GM18520 (cell line): ENCODE results near the gene LINGO3.
A peak's percentile ranks its signal among the peaks of the same experiment; 100 is the strongest.

Experiments
- ATAC-seq: cut with Tn5 transposase; IDR thresholded peaks from one replicate; pipeline ENCODE4 v1.9.1; 2021; ENCODE audit not compliant: unreplicated experiment

LINGO3 gene

DNA sequence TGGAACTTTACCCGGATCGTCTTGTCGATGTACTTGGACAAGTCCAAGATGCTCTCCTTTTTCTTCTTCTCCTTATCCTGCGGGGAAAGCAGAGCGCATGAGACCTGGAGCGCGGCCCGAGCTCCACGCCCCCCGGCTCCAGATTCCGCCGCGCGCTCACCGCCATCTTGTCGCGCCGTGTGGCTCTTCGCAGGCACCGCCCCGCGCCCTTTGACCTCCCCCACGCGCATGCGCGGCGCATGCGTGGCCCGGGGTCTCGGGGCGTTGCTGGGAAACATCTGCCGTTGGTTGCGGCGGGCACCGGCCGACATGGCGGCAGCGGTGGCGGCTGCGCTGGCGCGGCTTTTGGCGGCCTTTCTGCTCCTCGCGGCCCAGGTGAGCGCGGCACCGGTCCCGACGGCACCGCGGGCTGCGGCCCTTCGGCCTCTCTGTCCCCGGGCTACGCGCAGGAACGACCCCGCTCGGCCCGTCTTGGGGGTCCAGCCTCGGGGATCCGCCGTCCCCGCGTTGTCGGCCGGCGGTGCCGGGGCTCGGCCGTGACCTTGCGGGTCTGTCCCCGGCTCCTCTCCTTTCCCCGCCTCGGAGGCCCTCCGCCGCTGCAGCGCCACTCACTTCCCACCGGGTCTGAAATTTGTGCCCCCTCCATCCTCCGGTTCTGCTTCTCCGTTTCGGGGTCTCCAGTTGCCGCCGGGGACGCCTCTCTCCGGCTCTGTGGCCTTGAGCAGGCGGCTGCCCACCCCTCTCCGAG is 20.6 kb upstream of the LINGO3 start, which contains the start of the genes LSM7 and SPPL2B:
Gene LSM7, minus strand, starts transcription at position 186 of the 748 bp plus-strand sequence. Its CDS starts 20 bp downstream, at position 166.
Gene SPPL2B, plus strand, starts transcription at position 284 of the 748 bp plus-strand sequence. Its CDS starts 26 bp downstream, at position 310.
- ATAC-seq = peak; percentile 68

DNA sequence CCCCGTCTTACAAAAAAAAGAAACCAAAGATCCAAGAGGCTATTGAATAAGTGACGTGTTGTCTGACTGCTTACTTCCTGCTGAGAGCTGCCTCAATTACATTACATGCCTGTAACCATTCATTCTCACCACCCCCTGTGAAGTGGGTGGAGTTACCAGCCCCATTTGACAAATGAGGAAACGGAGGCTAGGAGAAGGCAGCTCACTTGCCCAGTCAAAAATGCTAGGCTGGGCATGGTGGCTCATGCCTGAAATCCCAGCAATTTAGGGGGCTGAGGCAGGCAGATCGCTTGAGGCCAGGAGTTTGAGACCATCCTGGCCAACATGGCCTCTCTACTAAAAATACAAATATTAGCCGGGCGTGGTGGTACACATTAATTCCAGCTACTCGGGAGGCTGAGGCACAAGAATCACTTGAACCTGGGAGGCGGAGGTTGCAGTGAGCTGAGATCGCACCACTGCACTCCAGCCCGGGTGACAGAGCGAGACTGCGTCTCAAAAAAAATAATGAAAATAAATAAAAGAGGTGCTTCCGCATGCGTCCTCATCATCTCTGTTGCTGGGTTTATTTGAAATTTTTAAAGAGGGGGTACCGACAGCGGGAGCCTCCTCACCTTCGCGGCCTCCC is 19.9 kb upstream of the LINGO3 start:
- ATAC-seq = no peak

DNA sequence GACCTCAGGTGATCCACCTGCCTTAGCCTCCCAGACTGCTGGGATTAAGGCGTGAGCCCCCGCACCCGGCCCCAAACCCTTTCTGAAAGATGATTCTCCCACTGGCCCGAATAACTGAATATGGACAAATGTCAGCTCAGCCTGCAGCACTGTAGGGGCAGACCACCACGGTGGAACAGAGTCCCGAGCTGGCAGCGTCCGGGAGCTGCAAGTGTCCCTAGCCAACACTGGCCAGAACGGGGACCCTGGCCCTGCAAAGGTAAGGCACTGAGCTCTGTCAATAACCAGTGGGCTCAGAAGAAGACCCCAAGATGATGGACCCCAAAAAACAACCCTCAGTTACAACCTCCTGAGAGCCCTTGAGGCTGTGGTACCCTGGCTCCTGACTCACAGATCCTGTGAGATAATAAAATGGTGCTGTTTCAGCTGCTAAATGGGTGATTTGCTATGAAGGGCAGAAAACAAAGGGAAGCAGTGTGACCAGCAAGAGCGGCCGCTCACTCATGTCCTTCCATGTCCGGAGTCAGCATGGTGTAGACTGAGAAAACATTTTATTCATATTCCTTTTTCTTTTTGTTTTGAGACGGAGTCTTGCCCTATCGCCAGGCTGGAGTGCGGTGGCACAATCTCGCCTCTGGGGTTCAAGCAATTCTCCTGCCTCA is 18.9 kb upstream of the LINGO3 start:
- no peak for ATAC-seq

DNA sequence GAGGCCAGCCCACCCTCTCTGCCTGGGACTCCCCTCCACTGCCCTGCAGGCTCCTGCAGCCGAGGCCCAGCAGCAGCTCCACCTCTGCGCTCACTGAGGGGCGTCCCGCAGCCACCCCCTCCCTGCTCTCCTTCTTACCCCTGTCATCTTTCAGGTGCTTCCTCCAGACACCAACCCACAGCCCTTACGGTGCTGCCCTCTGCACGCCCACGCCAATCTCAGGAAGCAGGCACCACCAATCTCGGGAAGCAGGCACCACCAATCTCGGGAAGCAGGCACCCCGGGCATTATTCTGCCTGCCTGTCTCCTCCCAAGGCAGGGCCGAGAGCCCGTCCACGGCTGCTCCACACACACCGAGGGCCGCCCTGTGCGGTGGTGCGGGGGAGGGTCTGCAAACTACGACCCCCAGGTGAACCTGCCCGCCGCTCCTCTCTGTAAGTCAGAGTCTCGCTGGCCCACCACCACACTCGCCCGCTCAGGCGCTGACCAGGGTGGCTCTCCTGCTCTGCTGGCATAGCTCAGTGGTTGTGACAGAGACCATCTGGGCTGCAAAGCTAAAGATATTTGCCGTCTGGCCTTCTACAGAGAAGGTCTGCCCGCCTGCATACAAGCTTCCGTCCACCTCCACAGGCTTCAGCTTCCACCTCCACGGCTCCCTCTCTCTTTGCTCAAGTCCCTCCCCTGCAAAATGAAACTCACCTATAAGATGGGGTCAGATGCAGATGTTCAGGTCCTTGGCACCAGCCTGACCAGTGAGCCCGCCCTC is 17.5 kb upstream of the LINGO3 start:
- no peak for ATAC-seq

DNA sequence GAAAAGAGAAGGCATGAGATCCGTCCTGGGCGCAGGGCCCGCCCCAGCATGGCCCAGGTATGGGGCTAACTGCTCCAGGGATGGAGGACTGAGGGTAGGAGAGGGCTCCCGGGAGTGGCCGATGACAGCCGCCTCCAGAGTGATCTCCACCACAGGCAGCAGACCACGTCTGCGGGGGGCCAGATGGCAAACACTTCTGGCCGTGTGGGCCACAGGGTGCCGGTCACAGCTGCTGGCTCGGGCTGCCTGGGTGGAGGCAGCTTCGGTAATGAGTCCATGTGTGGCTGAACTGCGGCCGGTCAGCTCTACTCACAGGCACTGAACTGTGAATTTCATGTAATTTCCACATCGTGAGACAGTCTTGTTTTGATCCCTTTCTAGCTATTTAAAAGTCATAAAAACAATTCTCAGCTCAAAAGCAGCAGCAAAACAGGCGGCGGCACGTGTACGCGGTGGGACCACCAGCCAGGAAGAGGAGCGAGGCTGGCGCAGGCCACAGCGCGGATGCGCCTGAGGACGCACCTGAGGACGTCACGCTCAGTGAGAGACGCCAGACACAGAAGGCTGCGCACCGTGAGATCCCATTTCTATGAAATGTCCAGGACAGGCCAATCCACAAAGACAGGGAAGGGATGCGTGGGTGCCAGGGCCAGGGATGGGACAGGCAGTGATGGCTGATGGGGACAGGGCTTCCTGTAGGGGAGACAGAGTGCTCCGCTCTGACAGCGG is 16.4 kb upstream of the LINGO3 start:
- ATAC-seq = no peak

DNA sequence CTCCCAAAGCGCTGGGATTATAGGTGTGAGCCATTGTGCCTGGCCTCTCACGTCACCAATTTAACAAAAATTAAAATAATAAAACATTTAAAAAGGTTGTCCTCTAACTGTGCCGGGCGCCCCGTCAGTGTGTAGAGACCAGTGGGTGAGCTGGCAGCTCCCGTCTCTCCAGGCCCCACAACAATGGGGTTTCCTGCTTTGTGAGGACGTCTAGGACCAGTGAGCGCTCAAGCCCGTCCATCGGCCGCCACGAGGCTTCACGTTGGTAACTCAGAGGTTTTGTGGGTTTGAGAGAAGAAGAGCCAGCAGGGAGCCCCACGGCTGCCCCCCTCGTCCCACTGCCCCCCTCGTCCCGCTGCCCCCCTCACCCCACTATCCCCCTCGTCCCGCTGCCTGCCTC is 15.8 kb upstream of the LINGO3 start:
- ATAC-seq = no peak

DNA sequence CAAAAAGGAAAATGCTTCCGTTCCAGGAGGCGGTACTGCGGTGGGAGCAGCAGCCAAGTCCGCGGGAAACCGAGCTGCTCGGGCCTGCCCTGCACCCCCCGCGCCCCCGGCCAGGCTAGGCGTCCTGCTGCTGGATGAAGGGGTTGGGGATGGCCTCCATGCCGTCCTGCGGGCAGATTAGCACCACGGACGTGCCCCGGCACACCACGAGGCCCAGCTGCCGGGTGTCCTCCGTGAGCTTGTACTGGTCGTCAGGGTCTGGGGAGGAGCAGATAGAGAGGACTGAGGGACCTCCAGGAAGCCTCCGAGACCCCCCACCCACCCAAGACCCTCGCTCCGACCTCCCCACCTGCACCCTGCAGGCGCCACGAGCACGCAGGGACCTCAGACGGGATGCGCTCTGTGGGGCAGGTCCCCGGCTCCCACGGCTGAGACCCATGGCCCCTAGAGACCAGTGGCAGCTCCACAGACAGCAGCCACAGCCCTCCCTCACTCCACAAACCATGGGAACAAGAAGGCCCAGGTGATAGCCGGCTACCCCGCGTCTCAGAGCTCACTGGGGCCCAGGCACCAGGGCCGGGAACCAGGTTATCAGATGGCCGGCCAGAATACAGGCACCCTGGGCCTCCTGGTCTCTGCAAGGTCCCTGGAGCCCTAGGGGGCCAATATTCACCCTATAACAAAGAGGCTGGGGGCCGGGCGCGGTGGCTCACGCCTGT is 13.8 kb upstream of the LINGO3 start:
- no peak for ATAC-seq

DNA sequence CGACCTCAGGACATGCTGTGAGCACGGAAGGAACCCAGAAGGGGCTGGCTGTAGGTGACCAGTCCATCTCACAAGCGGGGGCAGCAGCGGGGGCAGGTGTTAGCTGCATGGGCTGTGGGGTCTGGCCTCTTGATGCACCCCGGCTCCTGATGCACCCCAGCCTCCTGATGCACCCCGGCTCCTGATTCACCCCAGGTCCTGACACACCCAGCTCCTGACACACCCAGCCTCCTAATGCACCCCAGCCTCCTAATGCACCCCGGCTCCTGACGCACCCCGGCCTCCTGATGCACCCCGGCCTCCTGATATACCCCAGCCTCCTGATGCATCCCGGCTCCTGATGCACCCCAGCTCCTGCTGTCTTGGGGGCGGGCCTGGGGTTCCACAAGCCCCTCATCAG is 13.0 kb upstream of the LINGO3 start:
- ATAC-seq = no peak

DNA sequence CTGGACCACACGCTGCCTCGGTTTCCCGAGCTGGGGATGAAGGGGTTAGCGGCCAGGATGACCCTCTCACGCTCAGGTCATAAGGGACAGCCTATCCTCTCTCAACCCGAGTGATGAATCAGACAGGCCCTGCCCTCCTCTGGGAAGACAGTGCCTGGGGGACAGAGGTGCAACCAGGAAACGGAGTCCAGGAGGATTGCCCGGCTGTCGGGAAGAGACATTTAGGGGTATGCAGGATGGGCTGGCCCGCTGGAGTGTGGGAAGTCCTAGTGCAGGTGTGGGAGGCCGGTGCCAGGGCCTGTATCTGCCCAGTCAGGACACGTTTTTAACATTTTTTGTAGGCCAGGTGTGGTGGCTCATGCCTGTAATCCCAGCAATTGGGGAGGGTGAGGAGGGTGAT is 12.1 kb upstream of the LINGO3 start:
- no peak for ATAC-seq

DNA sequence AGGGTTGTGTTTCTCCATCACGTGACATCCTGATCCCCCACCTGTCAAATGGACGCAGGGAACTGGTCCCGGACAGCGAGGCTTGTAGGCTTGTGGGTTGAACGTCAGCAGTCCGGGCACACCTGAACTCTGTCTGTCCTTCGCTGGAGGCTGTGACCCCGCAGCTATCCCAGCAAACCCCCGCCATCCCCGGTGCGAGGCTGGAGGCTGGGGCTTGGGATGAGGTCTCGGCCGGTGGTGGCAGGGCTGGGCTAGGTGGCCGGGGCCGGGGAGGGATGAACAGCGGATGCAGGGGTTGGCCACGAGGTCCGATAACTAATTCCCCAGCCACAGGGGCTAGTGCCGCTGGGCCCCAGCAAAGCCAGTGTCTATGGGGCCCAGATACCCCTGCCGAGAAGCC is 11.6 kb upstream of the LINGO3 start:
- no peak for ATAC-seq

DNA sequence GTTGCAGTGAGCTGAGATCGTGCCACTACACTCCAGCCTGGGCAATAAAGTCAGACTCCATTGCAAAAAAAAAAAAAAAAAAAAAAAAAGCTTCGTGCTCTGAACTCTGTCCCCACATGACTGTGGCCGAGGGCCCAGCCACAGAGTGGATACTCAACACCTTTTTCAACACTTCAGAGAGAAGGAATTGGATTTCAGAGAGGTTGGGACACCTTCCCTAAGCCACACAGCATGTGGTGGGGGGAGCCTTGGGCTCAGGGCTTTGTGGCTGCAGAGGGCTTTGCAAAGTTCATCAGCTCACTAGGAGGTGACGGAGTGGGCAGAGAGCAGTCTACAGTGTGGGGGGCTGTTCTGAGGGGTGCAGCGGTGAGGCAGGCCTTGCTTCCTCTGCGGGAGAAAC is 11.0 kb upstream of the LINGO3 start:
- no peak for ATAC-seq

DNA sequence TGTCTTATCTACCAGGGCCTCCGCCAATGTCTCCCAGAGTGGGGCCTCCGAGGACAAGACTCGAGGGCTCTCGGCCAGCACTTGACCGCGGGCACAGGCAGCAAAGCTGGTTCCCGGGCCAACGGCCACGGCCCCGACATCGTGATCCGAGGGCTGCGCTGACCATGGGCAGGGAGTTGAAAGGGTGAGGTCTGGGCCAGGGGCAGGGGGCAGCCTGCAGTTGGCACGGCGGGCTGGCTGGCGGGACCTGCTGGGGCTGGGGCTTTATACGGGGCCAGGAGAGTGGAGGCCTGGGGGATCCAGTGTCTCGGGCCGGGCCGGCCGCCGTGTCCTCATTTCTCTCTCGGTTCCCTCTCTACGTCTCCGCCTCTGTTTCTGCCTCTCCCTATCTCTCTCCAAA is 9.8 kb upstream of the LINGO3 start:
- ATAC-seq = no peak

DNA sequence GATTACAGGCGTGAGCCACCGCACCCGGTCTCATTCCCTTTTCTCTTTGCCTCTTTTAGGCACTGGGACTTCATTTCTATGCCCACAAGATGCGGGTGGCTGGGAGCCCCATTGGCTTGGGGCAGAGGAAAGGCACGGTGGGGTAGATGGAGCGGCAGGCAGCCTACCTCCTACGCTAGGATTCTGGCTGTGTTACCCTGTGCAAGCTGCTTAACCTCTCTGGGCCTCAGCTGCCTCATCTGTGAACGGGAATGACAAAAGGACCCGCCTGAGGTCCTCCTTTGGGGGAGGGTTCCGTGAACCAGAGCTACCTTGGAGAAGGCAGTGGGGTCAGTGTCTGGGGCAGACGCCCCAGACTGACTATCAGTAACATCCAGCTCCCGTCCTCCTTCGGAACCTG is 9.3 kb upstream of the LINGO3 start:
- no peak for ATAC-seq

DNA sequence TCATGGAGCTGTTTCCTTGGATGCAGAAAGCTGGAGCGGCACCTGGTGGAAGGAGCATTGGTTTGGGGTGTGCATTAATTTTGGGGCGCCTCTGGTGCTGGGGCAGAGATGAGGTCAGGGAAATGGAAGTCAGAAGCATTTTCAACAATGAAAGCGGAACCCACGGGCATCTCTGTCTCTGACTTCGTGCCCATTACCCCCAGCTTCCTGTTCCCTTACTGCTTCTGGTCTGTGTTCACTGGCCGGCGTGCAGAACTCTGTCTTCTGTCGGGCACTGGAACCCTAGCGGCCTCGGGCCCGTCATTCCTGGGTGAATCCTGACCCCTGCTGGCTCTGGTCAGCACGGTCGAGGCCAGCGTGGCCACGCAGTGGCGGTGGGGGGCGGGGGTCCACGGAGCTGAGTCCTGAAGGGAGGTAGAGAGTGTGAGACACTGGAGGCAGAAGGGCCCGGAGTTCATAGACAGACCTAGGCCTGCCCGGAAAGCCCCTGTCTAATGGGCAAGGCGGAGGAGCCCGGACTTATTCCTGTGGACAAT is 7.9 kb upstream of the LINGO3 start:
- ATAC-seq = no peak

DNA sequence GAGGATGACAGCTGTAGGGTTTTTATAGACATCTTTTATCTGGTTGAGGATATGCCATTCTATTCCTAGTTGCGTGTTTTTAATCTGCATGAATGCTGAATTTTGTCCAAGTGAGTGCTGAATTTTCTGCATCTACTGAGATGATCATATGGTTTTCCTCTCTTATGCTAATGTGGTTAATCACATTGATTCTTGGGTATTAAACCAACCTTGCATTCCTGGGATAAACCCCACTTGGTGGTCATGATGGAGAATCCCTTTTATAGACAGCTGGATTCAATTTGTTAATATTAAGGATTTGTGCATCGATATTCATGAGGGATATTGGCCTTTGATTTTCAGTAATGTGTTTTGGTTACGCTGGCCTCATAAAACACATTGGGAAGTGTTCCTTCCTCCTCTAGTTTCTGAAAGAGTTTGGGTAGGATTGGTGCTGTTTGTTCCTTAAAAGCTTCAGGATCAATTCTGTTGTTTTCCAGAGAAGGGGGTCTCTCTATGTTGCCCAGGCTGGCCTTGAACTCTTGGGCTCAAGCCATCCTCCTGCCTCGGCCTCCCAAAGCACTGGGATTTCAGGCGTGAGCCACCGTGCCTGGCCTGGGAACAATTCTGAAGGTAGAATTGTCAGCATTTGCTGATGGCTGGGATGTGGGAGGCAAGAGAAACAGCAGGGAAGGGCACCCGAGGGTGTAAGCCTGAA is 7.3 kb upstream of the LINGO3 start:
- ATAC-seq = no peak

DNA sequence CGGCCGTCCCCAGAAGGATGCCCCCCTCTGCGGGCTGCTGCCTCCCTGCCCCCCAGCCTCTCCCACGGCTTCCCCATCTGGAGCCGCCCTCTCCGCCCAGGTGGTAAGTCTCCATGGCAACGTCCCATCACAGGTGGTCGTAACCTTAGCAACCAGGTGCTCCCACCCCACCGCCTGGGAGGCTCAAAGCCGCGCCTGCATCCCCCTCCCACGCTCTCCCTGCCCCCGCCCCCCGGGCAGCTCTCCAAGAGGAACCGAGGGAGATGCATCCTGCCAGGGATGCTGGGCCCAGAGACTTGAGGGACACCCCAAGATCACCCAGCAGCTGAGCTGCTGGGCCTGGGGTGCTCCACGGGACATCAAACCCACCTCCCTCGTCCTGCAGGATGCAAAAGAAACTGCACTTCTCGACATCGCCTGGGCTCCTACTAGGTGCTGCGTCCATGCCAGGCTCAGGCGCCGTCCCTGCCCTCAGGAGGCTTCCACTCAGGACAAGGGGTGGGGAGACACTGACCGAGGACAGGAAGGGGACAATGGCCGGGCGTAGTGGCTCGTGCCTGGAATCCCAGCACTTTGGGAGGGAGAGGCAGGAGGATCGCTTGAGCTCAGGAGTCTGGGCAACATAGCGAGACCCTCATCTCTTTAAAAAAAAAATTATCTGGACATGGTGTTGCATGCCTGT is 5.0 kb upstream of the LINGO3 start:
- no peak for ATAC-seq

DNA sequence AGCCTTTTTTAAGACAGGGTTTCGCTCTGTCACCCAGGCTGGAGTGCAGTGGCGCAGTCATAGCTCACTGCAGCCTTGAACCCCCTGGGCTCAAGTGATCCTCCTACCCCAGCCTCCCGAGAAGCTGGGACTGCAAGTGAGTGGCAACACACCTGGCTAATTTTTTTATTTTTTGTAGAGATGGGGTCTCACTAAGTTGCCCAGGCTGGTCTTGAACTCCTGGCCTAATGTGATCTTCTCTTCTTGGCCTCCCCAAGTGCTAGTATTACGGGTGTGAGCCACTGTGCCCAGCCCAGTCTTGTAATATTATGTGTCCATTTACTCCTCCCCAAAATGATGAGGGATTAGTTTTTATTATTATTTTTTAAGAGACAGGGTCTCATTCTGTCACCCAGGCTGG is 3.1 kb upstream of the LINGO3 start:
- no peak for ATAC-seq

DNA sequence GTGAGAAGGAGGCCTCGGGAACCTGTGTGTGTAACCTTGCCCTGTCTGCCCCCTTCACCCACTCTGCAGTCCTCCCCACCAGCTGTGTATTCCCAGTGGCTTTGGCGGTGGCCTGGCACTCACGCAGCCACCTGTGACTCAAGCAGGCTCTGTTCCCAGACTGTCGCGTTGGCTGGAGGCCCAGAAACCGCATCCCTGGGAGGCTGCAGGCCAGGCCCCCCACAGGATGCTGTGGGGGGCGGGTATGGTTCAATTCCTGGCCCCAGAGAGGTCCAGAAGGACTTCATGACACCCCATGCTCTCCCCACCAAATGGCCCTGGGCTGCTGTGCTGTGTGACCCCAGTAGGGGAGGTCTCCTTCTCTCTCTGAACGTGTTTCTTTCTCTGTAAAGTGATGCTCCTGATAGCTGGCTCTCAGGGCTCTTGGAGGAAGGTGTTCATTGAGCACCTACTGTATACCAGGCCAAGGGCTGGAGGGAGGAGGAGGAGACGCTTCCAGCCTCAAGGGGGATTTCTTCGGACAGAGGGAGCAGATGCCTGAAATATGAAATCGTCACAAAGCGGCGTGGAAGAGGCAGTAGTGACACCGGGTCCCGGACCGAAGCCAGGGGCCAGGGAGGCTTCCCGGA is 1.9 kb upstream of the LINGO3 start:
- no peak for ATAC-seq
